ENCODE measurements around the gene AP2A1.

- TF ChIP-seq CTCF (IDR thresholded peaks at IDR 0.05) (peak in 1 of 3 experiments; percentile 1), POLR2A (IDR thresholded peaks at IDR 0.05) (peak; percentile 15)
Observed at GRCh38 chr19:49850487-49851342, 83.9 kb downstream of the AP2A1 start, which contains the start of gene PTOV1.
